Activated T-helper 1 cell treated with anti-CD3 and anti-CD28 coated beads, Interleukin-12 subunit alpha, Interleukin-12 subunit beta, Interleukin-2, Interleukin-4 antibody, amounts not matched to agents 30 ng/mL and 10 ng/mL and 1 ng/mL, durations not matched to agents 14 hours and 24 hours and 36 hours (primary cell): ENCODE data around the gene CERT1. TPM values are rescaled to one million over a fixed set of nuclear protein-coding genes. Genes with fewer than 3 reads are reported as not detected.
"Not testable (repeated sequence)": the region's sequence is repeated elsewhere in the genome, so short reads cannot be mapped to it uniquely, and the experiment has no call there.

Source experiments
- DNase-seq: peaks from one replicate; pipeline ENCODE4 v3.0.0; 2021; ENCODE audit warnings: low spot score
- H3K27ac Mint-ChIP-seq: one replicate; pipeline ENCODE4 v1.8.0; 2021; ENCODE audit warnings: mild to moderate bottlenecking, mixed read lengths
- H3K27me3 Mint-ChIP-seq: one replicate; pipeline ENCODE4 v1.8.0; 2022; ENCODE audit warnings: mild to moderate bottlenecking, moderate library complexity, mixed read lengths; ENCODE audit not compliant: insufficient read depth
- H3K36me3 Mint-ChIP-seq: one replicate; pipeline ENCODE4 v1.8.0; 2021; ENCODE audit warnings: low read depth, mixed read lengths
- H3K4me1 Mint-ChIP-seq: one replicate; pipeline ENCODE4 v1.8.0; 2021; ENCODE audit warnings: low read depth, mixed read lengths
- H3K4me3 Mint-ChIP-seq: one replicate; pipeline ENCODE4 v1.8.0; 2021; ENCODE audit warnings: mild to moderate bottlenecking, moderate library complexity, mixed read lengths
- H3K9me3 Mint-ChIP-seq: one replicate; pipeline ENCODE4 v1.8.0; 2021; ENCODE audit warnings: mixed read lengths
- intact Hi-C: fragments of 100-400 bp; cut with micrococcal nuclease; formaldehyde crosslinking; loops from one replicate; pipeline ENCODE4 v1.15.1; 2024
- total RNA-seq: library from RNA; stranded (reverse); gene quantifications from 2 replicates; pipeline ENCODE4 v1.2.3, GENCODE V29; 2022

CERT1 gene
- total RNA-seq, 1 donor from 2014 or later: 41.0 TPM

DNA sequence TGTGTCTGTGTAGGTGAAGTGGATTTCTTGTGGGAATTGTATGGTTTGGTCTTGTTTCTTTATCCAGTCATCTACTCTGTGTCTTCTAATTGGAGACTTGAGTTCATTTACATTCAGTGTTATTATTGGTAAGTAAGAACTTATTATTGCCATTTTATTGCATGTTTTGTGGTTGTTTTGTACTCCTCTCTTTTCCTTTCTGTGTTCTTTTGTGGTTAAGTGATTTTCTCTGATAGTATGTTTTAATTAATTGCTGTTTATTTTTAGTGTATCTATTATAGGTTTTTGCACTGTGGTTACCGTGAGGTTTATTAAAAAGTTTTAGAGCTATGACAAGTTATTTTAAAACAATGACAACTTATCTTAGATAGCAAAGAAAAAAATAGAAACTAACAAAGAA, 8.3 kb upstream of the CERT1 start:
- H3K4me1 Mint-ChIP-seq: peaks cover 55% of the 10 kb centered on the region
- H3K4me3 Mint-ChIP-seq: no peak overlapping the region
- no peak overlapping the region for H3K27ac Mint-ChIP-seq
- DNase-seq: no peak
- peaks cover 40% of the 10 kb centered on the region for H3K9me3 Mint-ChIP-seq
- intact Hi-C loops: no loop called here
- no peaks in the 10 kb centered on the region for H3K27me3 Mint-ChIP-seq
- H3K36me3 Mint-ChIP-seq: peaks cover 49% of the 10 kb centered on the region

- no peak overlapping the region for H3K4me3 Mint-ChIP-seq
- intact Hi-C loops: loop anchor here (5.0 kb wide), 4 partner anchors 162 to 937 kb away; partner anchors contain the start of genes GCNT4 and IQGAP2
- H3K9me3 Mint-ChIP-seq: peaks cover 10% of the 10 kb centered on the region
- H3K27ac Mint-ChIP-seq: no peak overlapping the region
- no peaks in the 10 kb centered on the region for H3K27me3 Mint-ChIP-seq
- H3K4me1 Mint-ChIP-seq: peaks cover 61% of the 10 kb centered on the region
- no peak for DNase-seq
- H3K36me3 Mint-ChIP-seq: peaks cover 22% of the 10 kb centered on the region
Measured at GRCh38 chr5:75514323-75514722, 2.9 kb upstream of the CERT1 start.

DNA sequence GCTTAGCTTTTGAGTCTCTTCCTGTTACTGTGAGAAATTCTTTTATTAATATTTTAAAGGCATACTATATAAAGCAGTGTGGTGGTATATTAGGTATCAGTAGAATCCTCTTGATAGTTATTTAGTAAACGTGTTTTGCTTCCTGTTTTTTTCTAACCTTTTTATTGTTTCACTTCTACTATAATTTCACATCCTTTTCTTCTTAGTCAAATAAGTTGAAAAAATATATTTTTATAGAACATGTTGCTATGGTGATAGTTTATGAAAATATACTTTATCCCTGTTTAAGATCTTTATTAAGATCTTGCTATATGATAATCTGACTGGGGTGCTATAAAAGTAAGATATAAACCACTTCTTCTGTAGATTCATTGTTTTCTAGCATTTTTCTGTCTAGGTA, 2.4 kb upstream of the CERT1 start:
- H3K4me1 Mint-ChIP-seq: peaks cover 58% of the 10 kb centered on the region
- H3K9me3 Mint-ChIP-seq: peaks cover 7% of the 10 kb centered on the region
- peaks cover 17% of the 10 kb centered on the region for H3K36me3 Mint-ChIP-seq
- H3K4me3 Mint-ChIP-seq: no peak overlapping the region
- H3K27ac Mint-ChIP-seq: no peak overlapping the region
- no peaks in the 10 kb centered on the region for H3K27me3 Mint-ChIP-seq
- DNase-seq: no peak
- intact Hi-C loops: loop anchor here (5.0 kb wide), 4 partner anchors 162 to 937 kb away; partner anchors contain the start of genes GCNT4 and IQGAP2

- Mint-ChIP-seq H3K27me3 (no peaks in the 10 kb centered on the region), H3K27ac (peak overlapping the region; percentile 93), H3K4me3 (peak overlapping the region; percentile 99), H3K36me3 (peaks cover 10% of the 10 kb centered on the region), H3K9me3 (peaks cover 1% of the 10 kb centered on the region), H3K4me1 (peaks cover 59% of the 10 kb centered on the region)
- DNase-seq: no peak
- intact Hi-C loops: loop anchor here (5.0 kb wide), 4 partner anchors 160 to 935 kb away; partner anchors contain the start of genes GCNT4 and IQGAP2
Measured at GRCh38 chr5:75512383-75513074, 1.1 kb upstream of the CERT1 start.

- intact Hi-C loops: loop anchor here (1.0 to 5.0 kb wide), 11 partner anchors 13 to 934 kb away; partner anchors contain the start of genes ANKRD31, GCNT4, GFM2 and IQGAP2
- peak; percentile 18 for DNase-seq
- Mint-ChIP-seq H3K27me3 (no peaks in the 10 kb centered on the region), H3K36me3 (peaks cover 8% of the 10 kb centered on the region), H3K4me3 (peak overlapping the region; percentile 99), H3K27ac (peak overlapping the region; percentile 93), H3K9me3 (no peaks in the 10 kb centered on the region), H3K4me1 (peaks cover 62% of the 10 kb centered on the region)
Measured at GRCh38 chr5:75510836-75511434, 494 bp downstream of the CERT1 start.

- Mint-ChIP-seq H3K4me1 (peaks cover 65% of the 10 kb centered on the region), H3K36me3 (peaks cover 8% of the 10 kb centered on the region)
- peak; percentile 10 for DNase-seq
Measured at GRCh38 chr5:75510417-75510835, 1.0 kb downstream of the CERT1 start.

DNA sequence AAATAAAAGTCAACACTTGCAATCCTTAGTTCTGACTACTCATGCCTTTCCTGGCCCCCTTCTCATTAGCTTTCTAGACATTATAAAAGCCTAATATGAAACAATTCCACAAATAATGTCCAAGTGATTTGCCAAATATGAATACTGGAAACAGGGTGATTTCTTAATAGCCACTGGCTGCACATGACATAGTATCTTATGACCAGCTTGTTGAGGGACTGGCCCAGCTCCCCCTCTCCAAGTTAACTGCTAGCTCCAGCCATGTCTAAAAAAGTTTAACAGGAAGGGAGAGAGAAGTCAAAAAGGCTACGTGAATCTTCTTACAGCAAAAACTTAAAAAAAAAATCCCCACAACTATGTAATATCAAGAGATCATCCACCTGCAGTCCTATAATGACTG, 1.5 kb downstream of the CERT1 start:
- Mint-ChIP-seq H3K4me3 (peak overlapping the region; percentile 99), H3K27ac (peak overlapping the region; percentile 53), H3K4me1 (peaks cover 65% of the 10 kb centered on the region), H3K36me3 (peaks cover 10% of the 10 kb centered on the region), H3K9me3 (no peaks in the 10 kb centered on the region), H3K27me3 (no peaks in the 10 kb centered on the region)
- no peak for DNase-seq
- intact Hi-C loops: loop anchor here (5.0 kb wide), 4 partner anchors 158 to 933 kb away; partner anchors contain the start of genes GCNT4 and IQGAP2

More at GRCh38 chr5:75510417-75510835, 1.0 kb downstream of the CERT1 start:
- peak overlapping the region; percentile 86 for H3K27ac Mint-ChIP-seq
- intact Hi-C loops: loop anchor here (5.0 kb wide), 4 partner anchors 158 to 933 kb away; partner anchors contain the start of genes GCNT4 and IQGAP2
- H3K9me3 Mint-ChIP-seq: no peaks in the 10 kb centered on the region
- H3K27me3 Mint-ChIP-seq: no peaks in the 10 kb centered on the region
- H3K4me3 Mint-ChIP-seq: peak overlapping the region; percentile 99

- Mint-ChIP-seq H3K4me3 (peak overlapping the region; percentile 99), H3K27ac (no peak overlapping the region), H3K4me1 (peaks cover 64% of the 10 kb centered on the region), H3K27me3 (no peaks in the 10 kb centered on the region), H3K9me3 (no peaks in the 10 kb centered on the region), H3K36me3 (peaks cover 13% of the 10 kb centered on the region)
- intact Hi-C loops: no loop called here
- DNase-seq: no peak
Measured at GRCh38 chr5:75509546-75509945, 1.9 kb downstream of the CERT1 start.

DNA sequence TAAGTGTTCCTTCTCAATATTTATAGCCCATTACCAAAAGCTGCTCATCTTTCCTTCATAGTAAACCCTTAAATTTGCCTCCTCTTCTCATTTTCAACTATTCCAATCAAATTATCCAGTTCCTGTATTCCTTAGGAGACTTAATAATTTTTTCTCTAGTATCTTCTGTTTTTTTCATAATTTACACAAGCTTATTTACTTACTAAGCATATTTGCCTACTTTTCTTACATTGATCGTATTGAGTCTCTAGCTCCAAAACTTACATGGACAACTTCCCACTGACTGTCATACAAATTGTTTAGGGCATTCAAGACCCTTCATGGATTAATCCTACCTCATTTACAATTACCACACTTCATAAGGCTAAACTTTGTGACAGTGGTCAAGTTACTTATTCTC, 3.6 kb downstream of the CERT1 start:
- H3K4me3 Mint-ChIP-seq: no peak overlapping the region
- no peak overlapping the region for H3K27ac Mint-ChIP-seq
- intact Hi-C loops: no loop called here
- H3K4me1 Mint-ChIP-seq: peaks cover 46% of the 10 kb centered on the region
- H3K9me3 Mint-ChIP-seq: no peaks in the 10 kb centered on the region
- no peaks in the 10 kb centered on the region for H3K27me3 Mint-ChIP-seq
- peaks cover 16% of the 10 kb centered on the region for H3K36me3 Mint-ChIP-seq
- DNase-seq: no peak

GRCh38 chr5:75505112-75505511, 6.3 kb downstream of the CERT1 start:
- H3K27ac Mint-ChIP-seq, H3K9me3 Mint-ChIP-seq, intact Hi-C loops, H3K27me3 Mint-ChIP-seq, H3K4me3 Mint-ChIP-seq, DNase-seq: not testable (repeated sequence)
- H3K4me1 Mint-ChIP-seq: peaks cover 31% of the 10 kb centered on the region
- H3K36me3 Mint-ChIP-seq: peaks cover 26% of the 10 kb centered on the region

- H3K4me1 Mint-ChIP-seq: peaks cover 11% of the 10 kb centered on the region
- H3K27ac Mint-ChIP-seq, intact Hi-C loops, DNase-seq, H3K9me3 Mint-ChIP-seq, H3K27me3 Mint-ChIP-seq, H3K4me3 Mint-ChIP-seq: not testable (repeated sequence)
- peaks cover 36% of the 10 kb centered on the region for H3K36me3 Mint-ChIP-seq
Measured at GRCh38 chr5:75498875-75499274, 12.6 kb downstream of the CERT1 start.

GRCh38 chr5:75498208-75498777, 13.1 kb downstream of the CERT1 start:
- no peak overlapping the region for H3K4me3 Mint-ChIP-seq
- no peaks in the 10 kb centered on the region for H3K27me3 Mint-ChIP-seq
- H3K36me3 Mint-ChIP-seq: peaks cover 36% of the 10 kb centered on the region
- no peak overlapping the region for H3K27ac Mint-ChIP-seq
- H3K9me3 Mint-ChIP-seq: no peaks in the 10 kb centered on the region
- H3K4me1 Mint-ChIP-seq: peaks cover 11% of the 10 kb centered on the region
- intact Hi-C loops: no loop called here
- no peak for DNase-seq

DNA sequence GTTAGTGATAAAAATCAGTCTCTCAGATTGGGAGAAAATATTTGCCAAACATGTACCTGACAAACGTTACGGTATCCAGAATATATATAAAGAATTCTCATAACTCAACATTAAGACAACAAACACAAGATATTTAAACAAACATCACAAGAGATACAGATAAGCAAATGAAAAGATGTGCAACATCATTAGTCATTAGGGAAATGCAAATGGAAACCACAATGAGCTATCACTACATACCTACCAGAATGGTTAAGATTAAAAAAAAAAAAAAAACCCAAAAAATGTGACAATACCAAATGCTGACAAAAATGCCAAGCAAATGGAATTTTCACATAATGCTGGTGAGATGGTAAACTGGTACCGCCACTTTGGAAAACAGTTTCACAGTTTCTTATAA, 15.4 kb downstream of the CERT1 start:
- Mint-ChIP-seq H3K27ac (no peak overlapping the region), H3K4me3 (no peak overlapping the region), H3K27me3 (no peaks in the 10 kb centered on the region), H3K36me3 (peaks cover 40% of the 10 kb centered on the region), H3K9me3 (peaks cover 3% of the 10 kb centered on the region), H3K4me1 (peaks cover 11% of the 10 kb centered on the region)
- intact Hi-C loops: no loop called here
- no peak for DNase-seq
